Common myeloid progenitor, CD34-positive (primary cell): ENCODE measurements around the gene KPTN.

Experiments
- CTCF ChIA-PET: fragments of 350-600 bp; sonication (Branson Sonifier 250); formaldehyde crosslinking; loops from one replicate; lab custom pipeline; 2021; ENCODE audit warnings: antibody characterized with exemption; lab: Charles Lee
- POLR2A ChIA-PET: fragments of 350-600 bp; sonication (Branson Sonifier 250); formaldehyde crosslinking; loops from one replicate; lab custom pipeline; 2021; ENCODE audit warnings: antibody characterized with exemption; lab: Charles Lee
- DNase-seq, 3 donors: peaks; one replicate each; pipeline versions ENCODE4 v3.0.0 to v3.0.0-alpha.2; 2013
- H3K27ac ChIP-seq, 2 experiments: 1 replicate in 1 of 2; 2 replicates in 1 of 2; pipeline ENCODE4 v1.7.0; 2013; ENCODE audit warnings: inconsistent platforms in 2 of 2, low read length in 2 of 2, mild to moderate bottlenecking in 2 of 2, low read depth in 1 of 2, moderate library complexity in 1 of 2; ENCODE audit not compliant: severe bottlenecking in 2 of 2, insufficient read depth in 1 of 2, poor library complexity in 1 of 2
- H3K27me3 ChIP-seq, 5 experiments: replicated peaks in 2 of 5; 1 replicate in 3 of 5; 2 replicates in 2 of 5; pipeline versions ENCODE4 v1.6.1 to v1.7.0; 2013; ENCODE audit warnings: low read length in 4 of 5, mild to moderate bottlenecking in 2 of 5, moderate library complexity in 2 of 5, inconsistent platforms in 1 of 5; ENCODE audit not compliant: insufficient read depth in 5 of 5, control insufficient read depth in 4 of 5
- H3K36me3 ChIP-seq, 4 experiments: 1 replicate in 2 of 4; 2 replicates in 2 of 4; pipeline versions ENCODE4 v1.6.1 to v1.7.0; 2013; ENCODE audit warnings: low read length in 3 of 4, control low read depth in 1 of 4, mild to moderate bottlenecking in 1 of 4; ENCODE audit not compliant: control insufficient read depth in 4 of 4, insufficient read depth in 4 of 4
- H3K4me1 ChIP-seq, 4 experiments: 1 replicate in 3 of 4; 2 replicates in 1 of 4; pipeline versions ENCODE4 v1.6.1 to v1.7.1; 2013; ENCODE audit warnings: low read length in 3 of 4, mild to moderate bottlenecking in 3 of 4, control low read depth in 1 of 4, inconsistent platforms in 1 of 4, moderate library complexity in 1 of 4; ENCODE audit not compliant: control insufficient read depth in 4 of 4, insufficient read depth in 4 of 4; ENCODE audit errors: control extremely low read depth in 1 of 4
- H3K4me3 ChIP-seq, 7 experiments: 1 replicate in 4 of 7; 2 replicates in 3 of 7; pipeline versions ENCODE4 v1.5.1 to v1.7.0; 2013; ENCODE audit warnings: mild to moderate bottlenecking in 7 of 7, low read length in 6 of 7, moderate library complexity in 6 of 7, inconsistent platforms in 2 of 7, low read depth in 2 of 7, control low read depth in 1 of 7; ENCODE audit not compliant: insufficient read depth in 4 of 7, control insufficient read depth in 1 of 7; ENCODE audit errors: extremely low read depth in 1 of 7
- H3K9me3 ChIP-seq, 5 experiments: 1 replicate in 4 of 5; 2 replicates in 1 of 5; pipeline versions ENCODE4 v1.6.1 to v1.7.1; 2013; ENCODE audit warnings: low read length in 4 of 5, mild to moderate bottlenecking in 2 of 5, inconsistent platforms in 1 of 5, low read depth in 1 of 5, moderate library complexity in 1 of 5; ENCODE audit not compliant: control insufficient read depth in 4 of 5, insufficient read depth in 2 of 5; ENCODE audit errors: control extremely low read depth in 1 of 5
- WGBS: methylation state at CpG from one replicate; pipeline ENCODE4 v1.1.5; 2013; ENCODE audit not compliant: insufficient coverage; 5-methylcytosine and 5-hydroxymethylcytosine counted together

The KPTN gene

DNA sequence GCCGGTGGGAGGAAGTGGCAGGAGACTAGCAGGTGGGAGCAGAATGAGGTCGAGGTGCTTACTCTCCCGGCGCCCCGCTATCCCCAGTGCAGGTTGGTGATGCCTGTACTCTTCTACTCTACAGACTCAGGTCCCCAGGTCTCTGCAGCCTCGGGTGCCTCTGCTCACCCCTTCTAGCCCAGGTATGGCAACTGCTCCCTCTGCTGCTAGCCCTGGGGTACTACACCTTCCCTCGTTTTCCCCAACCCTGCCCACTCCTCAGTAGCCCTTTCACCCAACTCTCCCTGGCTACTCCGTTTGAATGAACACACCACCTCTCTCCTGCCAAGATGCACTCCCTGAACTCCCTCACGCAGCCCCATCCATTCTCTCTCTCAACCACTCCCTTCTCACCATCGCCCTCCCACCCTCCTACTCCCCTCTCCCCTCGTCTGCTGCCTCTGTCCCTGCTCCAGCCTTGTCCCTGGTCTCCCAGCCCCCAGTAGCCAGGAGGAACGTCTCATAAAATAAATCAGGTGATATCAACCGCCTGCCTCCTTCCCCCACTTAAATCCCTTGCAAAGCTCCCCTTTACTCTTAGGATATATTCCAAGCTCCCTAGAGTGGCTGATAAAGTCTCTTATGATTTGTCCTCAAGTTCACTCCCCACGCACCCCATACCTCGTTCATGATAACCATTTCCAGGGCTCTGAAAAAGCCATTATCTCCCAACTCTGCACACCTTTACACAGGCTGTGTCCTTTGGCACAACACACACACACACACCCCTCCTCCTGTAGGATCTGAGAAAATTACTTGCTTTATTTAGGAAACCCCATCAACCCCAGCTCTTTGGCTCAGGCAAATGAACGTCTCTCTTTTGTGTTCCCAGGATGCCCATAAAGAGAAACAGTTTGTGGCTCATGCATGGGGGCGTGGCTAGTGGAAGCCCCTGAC is 56.5 kb downstream of the KPTN start:
- POLR2A ChIA-PET = interaction anchor here (0.6 kb wide), 1 partner anchor 201 kb away, joined by 3 read pairs; no protein-coding TSS in a partner anchor
- peak; percentile 42 to 73 (median 63) for DNase-seq
- peaks cover 8 to 94% (median 35%) of the 10 kb centered on the region in 5 experiments for H3K27me3 ChIP-seq
- H3K27ac ChIP-seq = no peak overlapping the region
- CTCF ChIA-PET = interaction anchor here (0.6 to 1.9 kb wide), 15 partner anchors 9 to 285 kb away, joined by 3 to 7 read pairs (median 4); partner anchors contain the start of gene NAPA
- H3K4me1 ChIP-seq = peaks cover 0 to 31% (median 19%) of the 10 kb centered on the region in 4 experiments
- no peaks in the 10 kb centered on the region for H3K36me3 ChIP-seq
- peak overlapping the region in 2 of 7 experiments; percentile 33 to 38 for H3K4me3 ChIP-seq
- no peaks in the 10 kb centered on the region for H3K9me3 ChIP-seq
- 9% methylated on average over 16 of the region's 17 CpGs for WGBS
